Pancreas (tissue), 10 donors: Measurements from ENCODE around the gene HSPB2. TPM values are rescaled to one million over a fixed set of nuclear protein-coding genes. Genes with fewer than 3 reads are reported as not detected.

ENCODE experiments used
- ATAC-seq, 4 donors: fragments of 200-7000 bp; cut with Tn5 transposase; one replicate each; pipeline versions ENCODE4 v1.8.0 to v1.9.1; 2020; ENCODE audit warnings: mild to moderate bottlenecking in 4 of 4, moderate library complexity in 4 of 4
- DNase-seq, 6 donors: peaks; one replicate each; pipeline ENCODE4 v3.0.0-alpha.2; 2020
- FAIRE-seq: peaks from 2 replicates; lab custom pipeline; 2012; peaks lifted over from hg19 to GRCh38; lab: Jason Lieb, UNC
- H3K27ac ChIP-seq, 4 donors: fragments of 200-600 bp; sonication (generic); 1 replicate in 3 of 4; 2 replicates in 1 of 4; pipeline versions ENCODE4 v1.5.0 to v1.8.0; 2020
- H3K27me3 ChIP-seq, 4 donors: fragments of 200-600 bp; one replicate each; pipeline ENCODE4 v1.8.0; 2021
- H3K36me3 ChIP-seq, 3 donors: fragments of 200-600 bp; sonication (generic) in 1 of 3; one replicate each; pipeline versions ENCODE4 v1.5.0 to v1.8.0; 2020 to 2021
- H3K4me1 ChIP-seq, 3 donors: fragments of 200-600 bp; one replicate each; pipeline ENCODE4 v1.8.0; 2021
- H3K4me3 ChIP-seq, 4 donors: fragments of 200-600 bp; sonication (generic) in 2 of 4; one replicate each; pipeline versions ENCODE4 v1.5.0 to v1.8.0; 2020 to 2021
- H3K9me3 ChIP-seq, 4 donors: fragments of 200-600 bp; one replicate each; pipeline ENCODE4 v1.8.0; 2021
- CTCF ChIP-seq, 4 donors: fragments of 200-600 bp; sonication (generic) in 3 of 4; IDR thresholded peaks; one replicate each; pipeline versions ENCODE4 v1.5.0 to v1.8.0; 2021; ENCODE audit warnings: antibody characterized with exemption in 4 of 4
- WGBS, 2 donors: extraction: QIAGEN DNeasy Blood & Tissue Kit; methylation state at CpG; one replicate each; pipeline ENCODE4 v1.1.7; 2013; 5-methylcytosine and 5-hydroxymethylcytosine counted together
- intact Hi-C, 3 donors: fragments of 100-400 bp; cut with DNase I; formaldehyde crosslinking; loops; one replicate each; pipeline versions ENCODE4 v1.11.1 to v1.14.2; 2022
- polyA plus RNA-seq, 2 donors: library from polyadenylated mRNA; stranded (reverse); fragments of 200-250 nt; gene quantifications; one replicate each; pipeline ENCODE4 v1.2.3, GENCODE V29; 2013
- total RNA-seq, 6 donors: library from RNA; stranded (reverse); fragmentation: NEBNext Ultra II Directional in 4 of 6; extraction: Animal tissue kit (Norgen Biotek cat#: 25700) in 4 of 6; gene quantifications; one replicate each; pipeline versions ENCODE4 v1.2.1 to v1.2.4, GENCODE V29; 2021 to 2023
- donor health status: healthy with polysubstance abuse.
- donor health status: DM: no; HTN: no; CAD: no; lungs with moderate emphysema.
- donor health status: DM: no; HTN: no; CAD: no.
- donor health status: control.
- donor health status: control.
- donor health status: Bipolar disorder and iron deficiency.
- donor health status: DM: yes; HTN: yes; CAD: no.
- donor health status: DM: no; HTN: no; CAD: no.
- donor health status: DM: no; HTN: no; CAD: no.
- donor health status: DM: yes; HTN: yes; CAD: no.

Gene HSPB2
- total and polyA plus RNA-seq, 8 donors = 0.32 to 1.5 (median 0.78) TPM; not detected in 1

GRCh38 chr11:111937461-111937769 lies 24.9 kb downstream of the HSPB2 start:
- no peaks in the 10 kb centered on the region for H3K36me3 ChIP-seq
- WGBS, 2 donors = 9 to 10% methylated on average over 9 of the region's 9 CpGs
- no peaks in the 10 kb centered on the region for H3K27me3 ChIP-seq
- DNase-seq = peak in 1 of 6 donors; percentile 42
- no peak for FAIRE-seq
- H3K4me3 ChIP-seq = peak overlapping the region; percentile 60 to 80 (median 67)
- intact Hi-C loops = loop anchor here in 1 of 3 donors (10.0 kb wide), 1 partner anchor 47 kb away; no protein-coding TSS in a partner anchor
- peak overlapping the region in 2 of 4 donors; percentile 18 to 38 for H3K27ac ChIP-seq
- no peak for TF ChIP-seq CTCF (IDR thresholded peaks at IDR 0.05)
- no peaks in the 10 kb centered on the region for H3K9me3 ChIP-seq
- ATAC-seq = peak in 3 of 4 donors; percentile 3 to 9 (median 6)
- H3K4me1 ChIP-seq = peaks cover 0 to 7% (median 5%) of the 10 kb centered on the region in 3 donors

GRCh38 chr11:111937844-111938243 lies 25.3 kb downstream of the HSPB2 start:
- DNase-seq (no peak), ATAC-seq (peak in 1 of 4 donors; percentile 4), FAIRE-seq (no peak)
- H3K27me3 ChIP-seq = no peaks in the 10 kb centered on the region
- H3K27ac ChIP-seq = no peak overlapping the region
- intact Hi-C loops = loop anchor here in 1 of 3 donors (10.0 kb wide), 1 partner anchor 47 kb away; no protein-coding TSS in a partner anchor
- peak overlapping the region in 1 of 4 donors; percentile 80 for H3K4me3 ChIP-seq
- no peak for TF ChIP-seq CTCF (IDR thresholded peaks at IDR 0.05)
- no peaks in the 10 kb centered on the region for H3K36me3 ChIP-seq
- WGBS, 2 donors = 76 to 78% methylated on average over 7 of the region's 7 CpGs
- no peaks in the 10 kb centered on the region for H3K9me3 ChIP-seq
- H3K4me1 ChIP-seq = peaks cover 0 to 7% (median 5%) of the 10 kb centered on the region in 3 donors

- Histone ChIP-seq H3K36me3 (no peaks in the 10 kb centered on the region), H3K4me1 (peaks cover 0 to 7% (median 5%) of the 10 kb centered on the region in 3 donors), H3K4me3 (no peak overlapping the region), H3K27me3 (no peaks in the 10 kb centered on the region), H3K27ac (no peak overlapping the region), H3K9me3 (no peaks in the 10 kb centered on the region)
- intact Hi-C loops = loop anchor here in 1 of 3 donors (10.0 kb wide), 1 partner anchor 46 kb away; no protein-coding TSS in a partner anchor
- DNase-seq (no peak), FAIRE-seq (no peak), ATAC-seq (peak in 1 of 4 donors; percentile 21)
- WGBS, 2 donors = 64 to 69% methylated on average over 7 of the region's 7 CpGs
- no peak for TF ChIP-seq CTCF (IDR thresholded peaks at IDR 0.05)
Measured at GRCh38 chr11:111938687-111939160, 26.2 kb downstream of the HSPB2 start.

- intact Hi-C loops = loop anchor here in 1 of 3 donors (10.0 kb wide), 1 partner anchor 45 kb away; no protein-coding TSS in a partner anchor
- no peak for FAIRE-seq
- no peak overlapping the region for H3K27ac ChIP-seq
Measured at GRCh38 chr11:111939836-111940604, 27.5 kb downstream of the HSPB2 start.

More at GRCh38 chr11:111939836-111940604, 27.5 kb downstream of the HSPB2 start:
- 71 to 72% methylated on average over 4 of the region's 4 CpGs for WGBS, 2 donors
- H3K4me3 ChIP-seq = no peak overlapping the region
- no peak for ATAC-seq
- no peaks in the 10 kb centered on the region for H3K27me3 ChIP-seq
- no peak for DNase-seq
- H3K9me3 ChIP-seq = no peaks in the 10 kb centered on the region
- peaks cover 0 to 7% (median 5%) of the 10 kb centered on the region in 3 donors for H3K4me1 ChIP-seq
- H3K36me3 ChIP-seq = no peaks in the 10 kb centered on the region
- no peak for TF ChIP-seq CTCF (IDR thresholded peaks at IDR 0.05)
